Gastroesophageal sphincter (tissue), 3 donors: ENCODE results near the gene STARD3NL.

Experiments used
- EP300 ChIP-seq: sonication (generic); formaldehyde crosslinking; IDR thresholded peaks from one replicate; pipeline ENCODE4 v1.6.1; 2017; ENCODE audit warnings: antibody characterized with exemption, mild to moderate bottlenecking
- POLR2A ChIP-seq, 2 donors: fragments of 450-650 bp; IDR thresholded peaks; one replicate each; pipeline ENCODE4 v1.6.1; 2017; ENCODE audit warnings: antibody characterized with exemption in 2 of 2, mild to moderate bottlenecking in 2 of 2, moderate library complexity in 1 of 2
- TF ChIP-seq, protein P1 (sequence below), 4 experiments: fragments of 200-600 bp in 2 of 4; fragments of 450-650 bp in 2 of 4; sonication (generic) in 1 of 4; IDR thresholded peaks; one replicate each; pipeline ENCODE4 v1.5.1; 2017 to 2019; ENCODE audit warnings: antibody characterized with exemption in 4 of 4, mild to moderate bottlenecking in 2 of 4, moderate library complexity in 2 of 4

DNA sequence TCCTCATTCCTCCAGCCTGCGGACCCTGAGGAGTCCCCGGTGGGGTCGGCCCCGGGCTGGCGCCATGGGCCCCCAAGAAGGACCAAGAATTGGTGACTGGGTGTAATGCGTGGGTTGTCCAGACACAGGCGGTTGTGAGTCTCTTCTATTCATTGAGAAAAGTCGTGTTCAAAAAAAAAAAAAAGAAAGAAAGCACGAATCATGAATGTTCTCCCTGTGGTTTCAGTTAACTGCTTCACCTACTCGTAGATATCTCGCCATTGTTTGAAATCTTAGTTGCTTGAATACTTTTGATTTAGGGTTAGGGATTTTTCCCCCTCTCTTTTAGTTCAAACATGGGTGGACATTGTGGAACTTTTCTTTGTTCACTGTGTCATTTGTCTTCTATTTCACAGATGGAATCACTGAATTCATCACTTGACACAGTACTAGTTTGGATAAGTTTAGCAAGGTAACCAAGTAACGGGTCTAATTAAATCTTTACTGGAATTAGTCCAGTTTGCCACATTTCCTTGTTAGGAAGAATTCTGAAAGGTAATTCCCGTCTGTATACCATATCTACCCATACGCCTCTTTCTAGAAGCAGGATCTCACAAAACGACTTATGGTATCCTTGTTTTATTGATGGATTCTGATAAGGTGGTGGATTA, 775 bp downstream of the STARD3NL start:
- TF ChIP-seq, protein P1, sequence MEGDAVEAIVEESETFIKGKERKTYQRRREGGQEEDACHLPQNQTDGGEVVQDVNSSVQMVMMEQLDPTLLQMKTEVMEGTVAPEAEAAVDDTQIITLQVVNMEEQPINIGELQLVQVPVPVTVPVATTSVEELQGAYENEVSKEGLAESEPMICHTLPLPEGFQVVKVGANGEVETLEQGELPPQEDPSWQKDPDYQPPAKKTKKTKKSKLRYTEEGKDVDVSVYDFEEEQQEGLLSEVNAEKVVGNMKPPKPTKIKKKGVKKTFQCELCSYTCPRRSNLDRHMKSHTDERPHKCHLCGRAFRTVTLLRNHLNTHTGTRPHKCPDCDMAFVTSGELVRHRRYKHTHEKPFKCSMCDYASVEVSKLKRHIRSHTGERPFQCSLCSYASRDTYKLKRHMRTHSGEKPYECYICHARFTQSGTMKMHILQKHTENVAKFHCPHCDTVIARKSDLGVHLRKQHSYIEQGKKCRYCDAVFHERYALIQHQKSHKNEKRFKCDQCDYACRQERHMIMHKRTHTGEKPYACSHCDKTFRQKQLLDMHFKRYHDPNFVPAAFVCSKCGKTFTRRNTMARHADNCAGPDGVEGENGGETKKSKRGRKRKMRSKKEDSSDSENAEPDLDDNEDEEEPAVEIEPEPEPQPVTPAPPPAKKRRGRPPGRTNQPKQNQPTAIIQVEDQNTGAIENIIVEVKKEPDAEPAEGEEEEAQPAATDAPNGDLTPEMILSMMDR (IDR thresholded peaks at IDR 0.05): peak in 1 of 4 experiments; percentile 5
- TF ChIP-seq EP300 (no peak), POLR2A (IDR thresholded peaks at IDR 0.05) (no peak)
